ENCODE measurements around the gene CENPA. TPM values are rescaled to one million over a fixed set of nuclear protein-coding genes. Genes with fewer than 3 reads are reported as not detected.

The CENPA gene
- total RNA-seq, 1 experiment from 2014 or later: 45.8 TPM

DNA sequence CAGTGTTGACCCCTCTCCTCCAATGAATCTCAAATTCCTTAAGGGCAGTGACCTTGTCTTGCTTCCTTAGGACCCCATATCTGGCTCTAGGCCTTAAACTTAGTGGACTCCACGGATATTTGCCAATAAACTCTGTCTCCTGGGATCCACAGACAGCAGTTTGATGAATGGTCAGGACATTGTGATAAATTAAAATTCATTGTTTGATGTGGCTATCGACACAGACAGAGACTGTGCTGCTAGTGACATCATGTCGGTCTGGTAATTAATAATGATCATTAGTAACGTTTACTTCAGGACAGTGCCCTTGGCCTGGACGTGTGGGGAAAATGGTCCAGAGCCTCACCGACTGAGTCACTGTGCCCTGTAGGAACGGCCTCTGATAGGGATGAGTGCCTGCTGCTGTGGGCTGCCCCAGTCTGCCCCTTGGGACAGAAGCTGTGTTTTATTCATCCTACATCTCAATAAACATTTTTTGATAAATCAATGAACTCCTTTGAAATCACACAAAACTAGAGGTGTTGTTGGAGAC lies 27.0 kb upstream of the CENPA start (continued):
- no peak for TF ChIP-seq CBX3 (IDR thresholded peaks at IDR 0.05; ENCODE audit: low read depth)
- TF ChIP-seq POLR2AphosphoS5 (IDR thresholded peaks at IDR 0.05; ENCODE audit: low read depth, low read length): no peak
- no peak for TF ChIP-seq ELF1 (IDR thresholded peaks at IDR 0.05; ENCODE audit: borderline replicate concordance, low read depth)

DNA sequence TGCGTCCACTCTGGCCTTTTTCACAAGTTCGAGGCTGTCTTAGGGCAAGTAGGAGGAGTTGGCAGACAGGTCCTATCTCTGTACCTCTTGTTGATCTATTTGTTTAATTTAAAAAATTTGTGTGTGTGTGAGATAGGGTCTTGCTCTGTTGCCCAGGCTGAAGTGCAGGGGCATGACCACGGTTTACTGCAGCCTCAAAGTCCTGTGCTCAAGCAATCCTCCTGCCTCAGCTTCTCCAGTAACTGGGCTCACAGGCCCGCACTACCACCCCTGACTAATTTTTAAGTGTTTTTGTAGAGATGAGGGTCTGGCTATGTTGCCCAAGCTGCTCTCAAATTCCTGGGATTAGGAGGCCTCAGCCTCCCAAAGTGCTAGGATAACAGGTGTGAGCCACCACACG lies 26.0 kb upstream of the CENPA start:
- intact Hi-C loops (cut with micrococcal nuclease): no loop called here
- no peak for DNase-seq (ENCODE audit: low read depth, low spot score)
- H3K9me3 ChIP-seq (ENCODE audit: control insufficient read depth in 1 of 2, insufficient read depth in 1 of 2, low read depth in 1 of 2, low read length in 2 of 2): no peaks in the 10 kb centered on the region
- H3K27me3 ChIP-seq (ENCODE audit: insufficient read depth, low read length): no peaks in the 10 kb centered on the region
- H2AFZ ChIP-seq (ENCODE audit: low read depth, low read length, poor library complexity, severe bottlenecking): no peak overlapping the region
- RAD21 ChIA-PET (ENCODE audit: low non-redundant PET in 1 of 2, low total read pairs in 2 of 2, uncharacterized antibody in 2 of 2, unreplicated experiment in 2 of 2): no interaction called here
- CTCF ChIA-PET: no interaction called here
- no peaks in the 10 kb centered on the region for H4K20me1 ChIP-seq (ENCODE audit: insufficient read depth)
- H3K79me2 ChIP-seq (ENCODE audit: insufficient read depth, low read length): peaks cover 8% of the 10 kb centered on the region
- H3K4me2 ChIP-seq (ENCODE audit: low read length): no peak overlapping the region
- H3K4me3 ChIP-seq (replicated peaks in 1 of 2; ENCODE audit: low read depth in 1 of 2, low read length in 2 of 2): no peak overlapping the region
- H3K4me1 ChIP-seq (ENCODE audit: control insufficient read depth in 1 of 2, insufficient read depth in 2 of 2, low read length in 2 of 2): peaks cover 25 to 56% of the 10 kb centered on the region in 2 experiments
- H3K9ac ChIP-seq (ENCODE audit: low read length): no peak overlapping the region
- H3K9me2 ChIP-seq (ENCODE audit: insufficient read depth): no peaks in the 10 kb centered on the region
- H3K27ac ChIP-seq (ENCODE audit: low read depth, low read length): no peak overlapping the region
- no peak for ATAC-seq
- POLR2A ChIA-PET: interaction anchor here (1.0 kb wide), 1 partner anchor 9 kb away, joined by 6 read pairs; no protein-coding TSS in a partner anchor
- TF ChIP-seq ZFX (IDR thresholded peaks at IDR 0.05) (no peak), CEBPB (IDR thresholded peaks at IDR 0.05; ENCODE audit: low read depth) (no peak), ZNF274 (IDR thresholded peaks at IDR 0.05; ENCODE audit: low read depth, low read length) (no peak), POLR2AphosphoS5 (IDR thresholded peaks at IDR 0.05; ENCODE audit: low read depth, low read length) (no peak), SIN3A (IDR thresholded peaks at IDR 0.05; ENCODE audit: low read depth) (no peak), RAD21 (IDR thresholded peaks at IDR 0.05; ENCODE audit: low read depth) (no peak), EZH2phosphoT487 (IDR thresholded peaks at IDR 0.05; ENCODE audit: borderline replicate concordance) (no peak), CBX3 (IDR thresholded peaks at IDR 0.05; ENCODE audit: low read depth) (no peak), YY1 (IDR thresholded peaks at IDR 0.05; ENCODE audit: extremely low read depth, insufficient replicate concordance, low read depth, low read length) (no peak), EZH2 (IDR thresholded peaks at IDR 0.05) (no peak), CTCF (IDR thresholded peaks at IDR 0.05 in 2 of 3, conservative IDR thresholded peaks at IDR 0.05 in 1 of 3; ENCODE audit: borderline replicate concordance in 1 of 3, insufficient read depth in 1 of 3, low read depth in 2 of 3, low read length in 2 of 3) (no peak), EGR1 (IDR thresholded peaks at IDR 0.05; ENCODE audit: low read depth) (no peak), SP1 (IDR thresholded peaks at IDR 0.05; ENCODE audit: low read depth) (no peak), TCF7L2 (IDR thresholded peaks at IDR 0.05; ENCODE audit: borderline replicate concordance, extremely low read depth, insufficient read depth, insufficient read length) (no peak)
- TF ChIP-seq, protein P1, sequence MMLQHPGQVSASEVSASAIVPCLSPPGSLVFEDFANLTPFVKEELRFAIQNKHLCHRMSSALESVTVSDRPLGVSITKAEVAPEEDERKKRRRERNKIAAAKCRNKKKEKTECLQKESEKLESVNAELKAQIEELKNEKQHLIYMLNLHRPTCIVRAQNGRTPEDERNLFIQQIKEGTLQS (IDR thresholded peaks at IDR 0.05): no peak
- TF ChIP-seq, protein P2, sequence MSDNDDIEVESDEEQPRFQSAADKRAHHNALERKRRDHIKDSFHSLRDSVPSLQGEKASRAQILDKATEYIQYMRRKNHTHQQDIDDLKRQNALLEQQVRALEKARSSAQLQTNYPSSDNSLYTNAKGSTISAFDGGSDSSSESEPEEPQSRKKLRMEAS (IDR thresholded peaks at IDR 0.05): no peak
- TF ChIP-seq, protein P3, sequence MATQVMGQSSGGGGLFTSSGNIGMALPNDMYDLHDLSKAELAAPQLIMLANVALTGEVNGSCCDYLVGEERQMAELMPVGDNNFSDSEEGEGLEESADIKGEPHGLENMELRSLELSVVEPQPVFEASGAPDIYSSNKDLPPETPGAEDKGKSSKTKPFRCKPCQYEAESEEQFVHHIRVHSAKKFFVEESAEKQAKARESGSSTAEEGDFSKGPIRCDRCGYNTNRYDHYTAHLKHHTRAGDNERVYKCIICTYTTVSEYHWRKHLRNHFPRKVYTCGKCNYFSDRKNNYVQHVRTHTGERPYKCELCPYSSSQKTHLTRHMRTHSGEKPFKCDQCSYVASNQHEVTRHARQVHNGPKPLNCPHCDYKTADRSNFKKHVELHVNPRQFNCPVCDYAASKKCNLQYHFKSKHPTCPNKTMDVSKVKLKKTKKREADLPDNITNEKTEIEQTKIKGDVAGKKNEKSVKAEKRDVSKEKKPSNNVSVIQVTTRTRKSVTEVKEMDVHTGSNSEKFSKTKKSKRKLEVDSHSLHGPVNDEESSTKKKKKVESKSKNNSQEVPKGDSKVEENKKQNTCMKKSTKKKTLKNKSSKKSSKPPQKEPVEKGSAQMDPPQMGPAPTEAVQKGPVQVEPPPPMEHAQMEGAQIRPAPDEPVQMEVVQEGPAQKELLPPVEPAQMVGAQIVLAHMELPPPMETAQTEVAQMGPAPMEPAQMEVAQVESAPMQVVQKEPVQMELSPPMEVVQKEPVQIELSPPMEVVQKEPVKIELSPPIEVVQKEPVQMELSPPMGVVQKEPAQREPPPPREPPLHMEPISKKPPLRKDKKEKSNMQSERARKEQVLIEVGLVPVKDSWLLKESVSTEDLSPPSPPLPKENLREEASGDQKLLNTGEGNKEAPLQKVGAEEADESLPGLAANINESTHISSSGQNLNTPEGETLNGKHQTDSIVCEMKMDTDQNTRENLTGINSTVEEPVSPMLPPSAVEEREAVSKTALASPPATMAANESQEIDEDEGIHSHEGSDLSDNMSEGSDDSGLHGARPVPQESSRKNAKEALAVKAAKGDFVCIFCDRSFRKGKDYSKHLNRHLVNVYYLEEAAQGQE (IDR thresholded peaks at IDR 0.05; ENCODE audit: low read depth): no peak
- BruUV-seq (replicated peaks): no TSS peak
- no peaks in the 10 kb centered on the region for H3K36me3 ChIP-seq (ENCODE audit: control insufficient read depth in 1 of 2, insufficient read depth in 2 of 2, low read length in 2 of 2)

Measured in HCT116 (cell line).